ENCODE measurements around the gene CMTM4.
"Not testable (repeated sequence)": the region's sequence is repeated elsewhere in the genome, so short reads cannot be mapped to it uniquely, and the experiment has no call there.

Gene CMTM4

GRCh38 chr16:66673691-66674090, 22.9 kb downstream of the CMTM4 start:
- H3K9me3 Mint-ChIP-seq = no peaks in the 10 kb centered on the region
- H3K36me3 Mint-ChIP-seq = no peaks in the 10 kb centered on the region
- peaks cover 1% of the 10 kb centered on the region for H3K27me3 Mint-ChIP-seq
- H3K4me3 Mint-ChIP-seq = no peak overlapping the region
- ATAC-seq (ENCODE audit: low read depth) (no peak), DNase-seq (ENCODE audit: low spot score in 2 of 2) (no peak)
- H3K27ac Mint-ChIP-seq = no peak overlapping the region
- H3K4me1 Mint-ChIP-seq = no peaks in the 10 kb centered on the region

DNA sequence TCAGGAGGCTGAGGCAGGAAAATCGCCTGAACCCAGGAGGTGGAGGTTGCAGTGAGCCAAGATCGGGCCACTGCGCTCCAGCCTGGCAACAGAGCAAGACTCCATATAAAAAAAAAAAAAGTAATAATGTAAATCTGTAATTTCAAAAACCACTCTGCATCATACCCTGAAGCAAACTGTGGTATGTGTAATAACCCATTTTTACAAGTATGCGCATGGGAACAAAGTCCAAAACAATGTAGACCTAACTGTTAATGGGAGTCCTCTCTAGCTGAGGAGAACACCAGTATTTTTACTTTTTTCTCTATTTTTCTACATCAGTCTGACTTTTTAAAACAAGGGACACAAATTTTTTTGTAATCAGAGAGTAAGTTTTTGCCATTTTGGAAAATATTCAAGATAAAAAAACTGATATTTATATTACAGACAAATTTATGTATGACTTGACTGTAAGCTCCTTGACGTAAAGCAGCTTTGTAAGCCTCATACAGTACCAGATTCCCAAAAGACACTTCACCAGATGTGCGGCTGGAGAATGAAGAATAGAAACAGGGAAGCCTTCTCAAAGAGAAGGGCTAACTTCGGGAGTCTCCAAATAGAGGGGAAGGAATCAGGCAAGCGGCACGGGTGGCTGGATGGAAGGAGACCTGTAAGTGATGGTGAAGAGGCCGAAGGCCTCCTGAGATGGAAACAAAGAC, 25.7 kb downstream of the CMTM4 start:
- no peaks in the 10 kb centered on the region for H3K36me3 Mint-ChIP-seq
- H3K4me3 Mint-ChIP-seq = no peak overlapping the region
- H3K27ac Mint-ChIP-seq = no peak overlapping the region
- DNase-seq (ENCODE audit: low spot score in 2 of 2) = no peak
- no peaks in the 10 kb centered on the region for H3K9me3 Mint-ChIP-seq
- H3K27me3 Mint-ChIP-seq = peaks cover 1% of the 10 kb centered on the region
- ATAC-seq (ENCODE audit: low read depth) = no peak
- no peaks in the 10 kb centered on the region for H3K4me1 Mint-ChIP-seq

DNA sequence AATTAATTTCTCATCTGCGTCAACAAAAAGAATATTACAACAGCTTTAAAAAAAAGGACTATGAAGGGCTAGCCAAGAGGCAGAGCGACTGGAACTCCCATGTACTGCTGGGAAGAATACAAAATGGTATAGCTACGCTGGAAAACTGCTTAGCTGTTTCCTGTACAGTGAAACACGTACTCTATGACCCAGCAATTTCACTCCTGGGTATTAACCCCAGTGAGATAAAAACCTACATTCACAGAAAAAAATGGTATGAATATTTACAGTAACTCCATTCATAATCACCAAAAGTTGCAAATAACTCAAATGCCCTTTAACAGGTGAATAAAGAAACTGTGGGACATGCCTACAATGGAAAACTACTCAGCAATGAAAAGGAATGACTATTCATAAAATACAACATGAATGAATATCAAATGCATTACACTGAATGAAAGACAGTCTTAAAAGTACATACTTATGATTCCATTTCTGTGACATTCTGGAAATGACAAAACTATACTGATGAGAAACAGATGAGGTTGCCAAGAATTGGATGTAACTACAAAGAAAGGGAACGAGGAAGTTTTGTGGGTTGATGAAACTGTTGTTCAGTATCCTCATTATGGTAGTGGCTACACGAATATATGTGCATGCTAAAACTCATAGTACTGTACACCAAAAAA, 27.6 kb downstream of the CMTM4 start:
- no peaks in the 10 kb centered on the region for H3K27me3 Mint-ChIP-seq
- ATAC-seq (ENCODE audit: low read depth) (no peak), DNase-seq (ENCODE audit: low spot score in 2 of 2) (no peak)
- H3K9me3 Mint-ChIP-seq = no peaks in the 10 kb centered on the region
- no peaks in the 10 kb centered on the region for H3K4me1 Mint-ChIP-seq
- no peak overlapping the region for H3K4me3 Mint-ChIP-seq
- H3K27ac Mint-ChIP-seq = no peak overlapping the region
- no peaks in the 10 kb centered on the region for H3K36me3 Mint-ChIP-seq

GRCh38 chr16:66667944-66668343, 28.6 kb downstream of the CMTM4 start:
- no peak overlapping the region for H3K27ac Mint-ChIP-seq
- no peaks in the 10 kb centered on the region for H3K36me3 Mint-ChIP-seq
- no peaks in the 10 kb centered on the region for H3K9me3 Mint-ChIP-seq
- no peak for ATAC-seq (ENCODE audit: low read depth)
- H3K27me3 Mint-ChIP-seq = peaks cover under 1% of the 10 kb centered on the region
- no peaks in the 10 kb centered on the region for H3K4me1 Mint-ChIP-seq
- no peak for DNase-seq (ENCODE audit: low spot score in 2 of 2)
- no peak overlapping the region for H3K4me3 Mint-ChIP-seq

- H3K27me3 Mint-ChIP-seq = peaks cover 17% of the 10 kb centered on the region
- DNase-seq (ENCODE audit: low spot score in 2 of 2) = no peak
- no peak overlapping the region for H3K27ac Mint-ChIP-seq
Observed at GRCh38 chr16:66662445-66663194, 33.9 kb downstream of the CMTM4 start.

DNA sequence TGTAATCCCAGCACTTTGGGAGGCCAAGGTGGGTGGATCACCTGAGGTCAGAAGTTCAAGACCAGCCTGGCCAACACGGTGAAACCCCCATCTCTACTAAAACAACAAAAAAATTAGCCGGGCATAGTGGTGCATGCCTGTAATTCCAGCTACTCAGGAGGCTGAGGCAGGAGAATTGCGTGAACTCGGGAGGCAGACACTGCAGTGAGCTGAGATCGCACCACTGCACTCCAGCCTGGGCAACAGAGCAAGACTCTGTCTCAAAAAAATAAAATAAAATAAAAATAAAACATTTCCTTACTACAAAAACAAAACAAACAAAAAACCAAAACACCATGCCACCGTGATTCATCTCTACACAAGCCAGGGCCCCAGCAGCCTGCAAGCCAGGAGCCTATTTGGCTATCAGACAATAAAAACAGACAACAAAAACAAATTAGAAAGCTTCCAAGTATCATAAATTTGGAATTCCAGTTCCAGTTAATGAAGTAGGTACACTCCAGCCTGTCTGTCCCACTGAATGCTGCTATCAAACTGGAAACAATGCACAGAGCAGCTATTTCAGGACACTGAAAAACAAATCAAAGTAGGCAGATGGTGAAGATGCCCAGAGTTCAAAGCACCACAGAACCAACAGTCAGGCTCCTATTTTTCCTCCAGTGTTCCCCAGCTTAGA, 34.7 kb downstream of the CMTM4 start:
- not testable (repeated sequence) for H3K4me3 Mint-ChIP-seq; H3K27ac Mint-ChIP-seq; H3K9me3 Mint-ChIP-seq; DNase-seq (ENCODE audit: low spot score in 2 of 2); ATAC-seq (ENCODE audit: low read depth); H3K4me1 Mint-ChIP-seq; H3K36me3 Mint-ChIP-seq
- H3K27me3 Mint-ChIP-seq = peaks cover 18% of the 10 kb centered on the region

More at GRCh38 chr16:66662445-66663194, 33.9 kb downstream of the CMTM4 start:
- no peaks in the 10 kb centered on the region for H3K36me3 Mint-ChIP-seq
- H3K4me3 Mint-ChIP-seq = no peak overlapping the region
- ATAC-seq (ENCODE audit: low read depth) = no peak
- H3K9me3 Mint-ChIP-seq = no peaks in the 10 kb centered on the region
- H3K4me1 Mint-ChIP-seq = peaks cover 2% of the 10 kb centered on the region

DNA sequence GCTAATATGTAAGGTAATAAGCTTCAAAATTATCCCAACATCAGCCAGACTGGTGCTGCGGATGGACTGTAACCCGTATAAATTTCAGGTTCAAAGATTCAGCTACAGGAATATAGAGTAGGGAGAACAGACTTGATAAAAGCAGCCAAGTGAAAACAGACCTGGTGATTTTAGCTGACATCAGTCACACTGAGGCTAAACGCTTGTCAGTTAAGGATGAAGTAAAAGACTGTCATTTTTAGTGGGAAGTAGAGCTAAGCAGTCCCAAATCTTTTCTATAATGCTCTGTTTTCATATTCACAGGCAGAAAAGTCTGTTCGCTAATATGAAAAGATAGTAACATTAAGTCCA, 35.4 kb downstream of the CMTM4 start:
- Mint-ChIP-seq H3K27me3 (peaks cover 20% of the 10 kb centered on the region), H3K4me3 (no peak overlapping the region), H3K9me3 (no peaks in the 10 kb centered on the region), H3K4me1 (peaks cover 2% of the 10 kb centered on the region), H3K36me3 (no peaks in the 10 kb centered on the region), H3K27ac (no peak overlapping the region)
- DNase-seq (ENCODE audit: low spot score in 2 of 2) (no peak), ATAC-seq (ENCODE audit: low read depth) (no peak)

GRCh38 chr16:66660422-66661209, 35.9 kb downstream of the CMTM4 start:
- no peak overlapping the region for H3K27ac Mint-ChIP-seq
- no peaks in the 10 kb centered on the region for H3K9me3 Mint-ChIP-seq

DNA sequence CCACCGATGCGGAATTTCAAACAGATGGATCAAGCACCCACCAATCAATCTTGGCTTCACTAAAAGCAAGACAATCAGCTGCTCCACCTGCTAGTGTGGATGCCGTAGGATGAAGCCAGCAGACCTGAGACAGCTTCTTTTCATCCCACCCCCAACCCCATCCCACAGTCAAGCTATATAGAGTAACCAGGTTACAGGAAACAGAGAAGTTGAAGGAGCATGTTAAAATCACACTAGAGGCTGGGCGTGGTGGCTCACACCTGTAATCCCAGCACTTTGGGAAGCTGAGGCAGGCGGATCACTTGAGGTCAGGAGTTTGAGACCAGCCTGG, 37.7 kb downstream of the CMTM4 start:
- ATAC-seq (ENCODE audit: low read depth) (no peak), DNase-seq (ENCODE audit: low spot score in 2 of 2) (no peak)
- no peak overlapping the region for H3K4me3 Mint-ChIP-seq
- no peaks in the 10 kb centered on the region for H3K36me3 Mint-ChIP-seq
- H3K4me1 Mint-ChIP-seq = peaks cover 2% of the 10 kb centered on the region
- H3K27ac Mint-ChIP-seq = no peak overlapping the region
- H3K9me3 Mint-ChIP-seq = no peaks in the 10 kb centered on the region
- peaks cover 24% of the 10 kb centered on the region for H3K27me3 Mint-ChIP-seq

More at GRCh38 chr16:66660422-66661209, 35.9 kb downstream of the CMTM4 start:
- Mint-ChIP-seq H3K27me3 (peaks cover 20% of the 10 kb centered on the region), H3K4me3 (no peak overlapping the region), H3K4me1 (peaks cover 2% of the 10 kb centered on the region), H3K36me3 (no peaks in the 10 kb centered on the region)
- ATAC-seq (ENCODE audit: low read depth) = no peak
- DNase-seq (ENCODE audit: low spot score in 2 of 2) = no peak

DNA sequence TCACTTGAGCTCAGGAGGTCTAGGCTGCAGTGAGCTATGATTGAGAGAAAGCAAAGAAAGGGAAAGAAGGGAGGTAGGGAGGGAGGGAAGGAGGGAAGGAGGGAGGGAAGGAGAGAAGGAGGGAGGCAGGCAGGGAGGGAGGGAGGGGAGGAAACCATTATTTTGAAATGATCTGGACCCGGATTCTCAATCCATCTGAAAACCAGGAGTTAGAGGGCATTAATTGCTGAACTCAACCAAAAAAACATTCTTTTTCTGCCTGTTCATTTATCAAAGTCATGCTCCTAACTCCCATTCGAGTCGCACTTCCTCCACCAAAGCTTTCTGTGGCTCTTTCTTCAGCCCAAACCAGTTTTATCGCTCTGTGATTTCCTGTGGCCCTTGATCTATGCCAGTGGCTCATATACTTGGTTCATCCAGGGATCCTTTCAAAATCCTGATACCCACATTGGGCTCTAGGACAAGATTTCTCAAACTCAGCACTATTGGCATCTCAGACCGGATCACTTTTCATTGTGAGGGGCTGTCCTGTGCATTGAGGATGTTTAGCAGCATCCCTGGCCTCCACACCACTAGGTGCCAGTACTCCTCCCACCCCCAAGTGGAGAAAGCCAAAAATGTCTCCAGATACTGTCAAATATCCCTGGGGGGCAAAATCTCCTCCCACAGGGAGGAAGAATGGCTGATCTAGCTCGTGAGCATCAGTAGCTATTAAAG, 38.2 kb downstream of the CMTM4 start:
- no peak overlapping the region for H3K4me3 Mint-ChIP-seq
- DNase-seq (ENCODE audit: low spot score in 2 of 2) (no peak), ATAC-seq (ENCODE audit: low read depth) (no peak)
- no peak overlapping the region for H3K27ac Mint-ChIP-seq
- H3K4me1 Mint-ChIP-seq = peaks cover 2% of the 10 kb centered on the region
- peaks cover 24% of the 10 kb centered on the region for H3K27me3 Mint-ChIP-seq
- H3K9me3 Mint-ChIP-seq = no peaks in the 10 kb centered on the region
- no peaks in the 10 kb centered on the region for H3K36me3 Mint-ChIP-seq

DNA sequence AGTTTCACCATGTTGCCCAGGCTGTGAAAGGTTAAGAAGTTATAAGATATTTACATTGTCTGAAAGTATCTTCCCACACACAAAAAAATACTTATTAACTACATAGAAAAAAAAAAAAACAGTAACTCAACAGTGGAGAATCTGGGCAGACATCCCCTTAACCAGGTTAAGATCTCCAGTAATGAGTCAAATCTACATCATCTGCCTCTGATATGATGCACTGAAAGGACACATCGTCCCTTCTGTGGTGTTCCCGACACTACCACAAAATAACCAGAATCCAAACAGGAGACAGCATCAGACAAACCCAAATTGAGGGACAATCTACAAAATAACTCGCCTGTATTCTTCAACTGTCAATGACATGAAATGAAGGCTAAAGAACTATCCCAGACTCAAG, 40.0 kb downstream of the CMTM4 start:
- Mint-ChIP-seq H3K4me1 (peaks cover 5% of the 10 kb centered on the region), H3K36me3 (no peaks in the 10 kb centered on the region), H3K9me3 (no peaks in the 10 kb centered on the region), H3K27me3 (peaks cover 25% of the 10 kb centered on the region), H3K4me3 (no peak overlapping the region), H3K27ac (no peak overlapping the region)
- DNase-seq (ENCODE audit: low spot score in 2 of 2) (no peak), ATAC-seq (ENCODE audit: low read depth) (no peak)

DNA sequence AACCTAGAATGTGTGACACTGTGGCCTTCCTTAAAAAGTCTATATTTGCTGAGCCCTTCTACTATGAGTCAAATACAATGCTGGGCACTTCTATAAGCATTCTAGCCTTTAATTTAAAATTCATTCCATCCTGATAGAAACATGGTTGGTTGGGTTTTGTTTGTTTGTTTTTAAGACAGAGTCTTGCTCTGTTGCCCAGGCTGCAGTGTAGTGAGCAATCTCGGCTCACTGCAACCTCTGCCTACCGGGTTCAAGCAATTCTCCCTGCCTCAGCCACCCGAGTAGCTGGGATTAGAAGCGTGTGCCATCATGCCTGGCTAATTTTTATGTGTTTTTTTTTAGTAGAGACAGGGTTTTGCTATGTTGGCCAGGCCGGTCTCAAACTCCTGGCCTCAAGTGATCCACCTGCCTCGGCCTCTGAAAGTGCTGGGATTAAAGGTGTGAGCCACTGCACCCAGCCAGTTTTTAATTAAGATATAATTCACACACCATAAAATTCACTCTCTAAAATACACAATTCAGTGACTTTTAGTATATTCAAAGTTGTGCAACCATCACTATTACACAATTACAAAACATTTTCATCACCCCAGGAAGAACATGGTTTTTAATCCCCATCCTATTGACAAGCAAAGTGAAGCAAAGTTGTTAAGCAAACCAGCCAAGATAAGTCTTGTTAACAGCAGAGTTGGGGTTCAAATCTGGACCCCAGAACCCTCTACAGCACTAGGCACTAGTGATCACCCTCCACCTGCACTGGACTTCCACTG, 42.8 kb downstream of the CMTM4 start:
- peaks cover 16% of the 10 kb centered on the region for H3K27me3 Mint-ChIP-seq
- H3K4me1 Mint-ChIP-seq = peaks cover 6% of the 10 kb centered on the region
- DNase-seq (ENCODE audit: low spot score in 2 of 2) (no peak), ATAC-seq (ENCODE audit: low read depth) (no peak)
- no peak overlapping the region for H3K27ac Mint-ChIP-seq
- H3K4me3 Mint-ChIP-seq = no peak overlapping the region
- H3K9me3 Mint-ChIP-seq = no peaks in the 10 kb centered on the region
- no peaks in the 10 kb centered on the region for H3K36me3 Mint-ChIP-seq
